Measurements from ENCODE around the gene TRMT44.

Gene TRMT44

GRCh38 chr4:8469550-8469949 is 29.0 kb downstream of the TRMT44 start:
- TF ChIP-seq ELF4 (IDR thresholded peaks at IDR 0.05) (no peak), ARNT (IDR thresholded peaks at IDR 0.05) (no peak), TARDBP (IDR thresholded peaks at IDR 0.05) (no peak), ZNF384 (IDR thresholded peaks at IDR 0.05) (no peak)
- DNase-seq (ENCODE audit: extremely low spot score), result no peak
- ChIA-PET CTCF (interaction anchor here (1.6 to 2.9 kb wide), 2 partner anchors 11 to 123 kb away, joined by 5 to 7 read pairs; partner anchors contain the start of gene CPZ), POLR2A (no interaction called here)

- CTCF ChIA-PET, result no interaction called here
- DNase-seq (ENCODE audit: extremely low spot score), result no peak
- no peak for TF ChIP-seq ELF4 (IDR thresholded peaks at IDR 0.05)
- no peak for TF ChIP-seq FOXK2 (IDR thresholded peaks at IDR 0.05)
- no peak for TF ChIP-seq HDGF (IDR thresholded peaks at IDR 0.05; ENCODE audit: borderline replicate concordance)
- TF ChIP-seq SP1 (IDR thresholded peaks at IDR 0.05), result no peak
- no peak for TF ChIP-seq FOXM1 (IDR thresholded peaks at IDR 0.05; ENCODE audit: borderline replicate concordance)
- TF ChIP-seq FOXA1 (IDR thresholded peaks at IDR 0.05), result no peak
- TF ChIP-seq TARDBP (IDR thresholded peaks at IDR 0.05), result no peak
- no peak for TF ChIP-seq ZNF384 (IDR thresholded peaks at IDR 0.05)
- no peak for TF ChIP-seq NFRKB (IDR thresholded peaks at IDR 0.05)
- TF ChIP-seq SUZ12 (IDR thresholded peaks at IDR 0.05), result no peak
- TF ChIP-seq PKNOX1 (IDR thresholded peaks at IDR 0.05), result no peak
- POLR2A ChIA-PET, result no interaction called here
These were observed 30.0 kb downstream of the TRMT44 start for GRCh38 chr4:8470451-8471024.

- no peak for TF ChIP-seq SUZ12 (IDR thresholded peaks at IDR 0.05)
- no peak for TF ChIP-seq SP1 (IDR thresholded peaks at IDR 0.05)
- TF ChIP-seq FOXK2 (IDR thresholded peaks at IDR 0.05), result no peak
- TF ChIP-seq ARNT (IDR thresholded peaks at IDR 0.05), result no peak
- no peak for TF ChIP-seq FOXM1 (IDR thresholded peaks at IDR 0.05; ENCODE audit: borderline replicate concordance)
- TF ChIP-seq ZNF384 (IDR thresholded peaks at IDR 0.05), result no peak
- no peak for TF ChIP-seq PKNOX1 (IDR thresholded peaks at IDR 0.05)
- no peak for TF ChIP-seq L3MBTL2 (conservative IDR thresholded peaks at IDR 0.05)
- no peak for TF ChIP-seq TARDBP (IDR thresholded peaks at IDR 0.05)
- no peak for TF ChIP-seq FOXA1 (IDR thresholded peaks at IDR 0.05)
- no peak for TF ChIP-seq HDGF (IDR thresholded peaks at IDR 0.05; ENCODE audit: borderline replicate concordance)
- no peak for DNase-seq (ENCODE audit: extremely low spot score)
- POLR2A ChIA-PET, result interaction anchor here (1.0 kb wide), 1 partner anchor 18 kb away, joined by 3 read pairs; no protein-coding TSS in a partner anchor
- CTCF ChIA-PET, result no interaction called here
These were observed 30.8 kb downstream of the TRMT44 start for GRCh38 chr4:8471211-8471875.

GRCh38 chr4:8472158-8472688 is 31.6 kb downstream of the TRMT44 start:
- no peak for DNase-seq (ENCODE audit: extremely low spot score)
- POLR2A ChIA-PET, result interaction anchor here (1.0 kb wide), 1 partner anchor 19 kb away, joined by 3 read pairs; no protein-coding TSS in a partner anchor
- CTCF ChIA-PET, result interaction anchor here (0.6 kb wide), 1 partner anchor 32 kb away, joined by 5 read pairs; no protein-coding TSS in a partner anchor
- no peak for TF ChIP-seq SUZ12 (IDR thresholded peaks at IDR 0.05)
- no peak for TF ChIP-seq L3MBTL2 (conservative IDR thresholded peaks at IDR 0.05)
- no peak for TF ChIP-seq PKNOX1 (IDR thresholded peaks at IDR 0.05)
- no peak for TF ChIP-seq SP1 (IDR thresholded peaks at IDR 0.05)
- no peak for TF ChIP-seq TARDBP (IDR thresholded peaks at IDR 0.05)
- TF ChIP-seq HDGF (IDR thresholded peaks at IDR 0.05; ENCODE audit: borderline replicate concordance), result no peak
- no peak for TF ChIP-seq BHLHE40 (IDR thresholded peaks at IDR 0.05; ENCODE audit: borderline replicate concordance)
- TF ChIP-seq FOXK2 (IDR thresholded peaks at IDR 0.05), result no peak
- TF ChIP-seq NFRKB (IDR thresholded peaks at IDR 0.05), result no peak
- no peak for TF ChIP-seq LEF1 (IDR thresholded peaks at IDR 0.05; ENCODE audit: borderline replicate concordance)
- TF ChIP-seq ARNT (IDR thresholded peaks at IDR 0.05), result no peak
- no peak for TF ChIP-seq FOXA1 (IDR thresholded peaks at IDR 0.05)
- TF ChIP-seq FOXM1 (IDR thresholded peaks at IDR 0.05; ENCODE audit: borderline replicate concordance), result no peak
- TF ChIP-seq CTBP1 (IDR thresholded peaks at IDR 0.05; ENCODE audit: borderline replicate concordance), result no peak
- TF ChIP-seq ZNF384 (IDR thresholded peaks at IDR 0.05), result no peak
- no peak for TF ChIP-seq ELF4 (IDR thresholded peaks at IDR 0.05)

- TF ChIP-seq ELF4 (IDR thresholded peaks at IDR 0.05) (no peak), ARNT (IDR thresholded peaks at IDR 0.05) (no peak), FOXA1 (IDR thresholded peaks at IDR 0.05) (no peak), CTBP1 (IDR thresholded peaks at IDR 0.05; ENCODE audit: borderline replicate concordance) (no peak), NFRKB (IDR thresholded peaks at IDR 0.05) (no peak), TARDBP (IDR thresholded peaks at IDR 0.05) (no peak), L3MBTL2 (conservative IDR thresholded peaks at IDR 0.05) (no peak), BHLHE40 (IDR thresholded peaks at IDR 0.05; ENCODE audit: borderline replicate concordance) (no peak), PKNOX1 (IDR thresholded peaks at IDR 0.05) (no peak), HDGF (IDR thresholded peaks at IDR 0.05; ENCODE audit: borderline replicate concordance) (no peak), LEF1 (IDR thresholded peaks at IDR 0.05; ENCODE audit: borderline replicate concordance) (no peak), ZNF384 (IDR thresholded peaks at IDR 0.05) (no peak), SUZ12 (IDR thresholded peaks at IDR 0.05) (no peak)
- DNase-seq (ENCODE audit: extremely low spot score), result no peak
- POLR2A ChIA-PET, result no interaction called here
- CTCF ChIA-PET, result interaction anchor here (0.6 kb wide), 2 partner anchors 9 to 31 kb away, joined by 3 to 5 read pairs; no protein-coding TSS in a partner anchor
These were observed 32.2 kb downstream of the TRMT44 start for GRCh38 chr4:8472689-8473197.
